NCI-H1105 (cell line): Measurements from ENCODE around the gene DLGAP1.
A peak's percentile ranks its signal among the peaks of the same experiment; 100 is the strongest.
"Not testable (repeated sequence)": the region's sequence is repeated elsewhere in the genome, so short reads cannot be mapped to it uniquely, and the experiment has no call there.

Source experiments
- DNase-seq: peaks from one replicate; lab custom pipeline; 2025; lab: John Stamatoyannopoulos, UW

Gene DLGAP1

GRCh38 chr18:3603421-3604234, 851.5 kb downstream of the DLGAP1 start:
- no peak for DNase-seq

- DNase-seq: not testable (repeated sequence)
Observed at GRCh38 chr18:3601106-3601755, 853.9 kb downstream of the DLGAP1 start.

- no peak for DNase-seq
Observed at GRCh38 chr18:3599861-3600260, 855.2 kb downstream of the DLGAP1 start.

GRCh38 chr18:3599195-3599594, 855.9 kb downstream of the DLGAP1 start:
- no peak for DNase-seq

- DNase-seq: no peak
Observed at GRCh38 chr18:3598581-3598980, 856.5 kb downstream of the DLGAP1 start.

GRCh38 chr18:3597409-3598357, 857.4 kb downstream of the DLGAP1 start:
- DNase-seq: no peak

- no peak for DNase-seq
Observed at GRCh38 chr18:3596637-3597384, 858.3 kb downstream of the DLGAP1 start.

- no peak for DNase-seq
Observed at GRCh38 chr18:3596324-3596636, 858.8 kb downstream of the DLGAP1 start.

GRCh38 chr18:3595369-3596273, 859.5 kb downstream of the DLGAP1 start:
- DNase-seq: no peak

GRCh38 chr18:3594760-3595368, 860.2 kb downstream of the DLGAP1 start:
- no peak for DNase-seq

- peak; percentile 72 for DNase-seq
Observed at GRCh38 chr18:3593904-3594759, 861.0 kb downstream of the DLGAP1 start.

- DNase-seq: no peak
Observed at GRCh38 chr18:3593381-3593903, 861.7 kb downstream of the DLGAP1 start.

GRCh38 chr18:3592864-3593263, 862.2 kb downstream of the DLGAP1 start:
- DNase-seq: no peak

- DNase-seq: no peak
Observed at GRCh38 chr18:3590096-3590630, 864.9 kb downstream of the DLGAP1 start.

GRCh38 chr18:3585656-3586509, 869.2 kb downstream of the DLGAP1 start:
- peak; percentile 66 for DNase-seq

GRCh38 chr18:3584897-3585460, 870.1 kb downstream of the DLGAP1 start:
- DNase-seq: no peak

- no peak for DNase-seq
Observed at GRCh38 chr18:3584266-3584861, 870.7 kb downstream of the DLGAP1 start.
